ENCODE measurements around the gene COL23A1.

DNA sequence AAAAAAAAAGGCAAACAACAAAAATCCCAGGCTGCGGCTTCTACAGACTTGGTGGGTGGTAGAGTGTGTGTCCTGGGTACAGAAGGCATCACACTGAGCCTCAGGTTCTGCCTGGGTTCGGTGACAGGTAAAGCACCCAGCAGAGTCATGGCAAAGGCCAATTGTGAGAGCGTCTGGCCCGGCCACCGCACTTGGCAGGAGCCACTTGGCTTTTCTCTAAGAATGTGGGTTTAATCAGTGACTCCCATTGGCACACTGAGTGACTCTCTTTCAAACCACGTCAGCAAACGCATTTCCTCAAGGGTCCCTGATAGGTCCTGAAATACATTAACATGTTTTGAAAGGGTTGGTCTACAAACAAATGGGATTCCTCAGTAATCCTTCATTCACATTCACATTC is 17.0 kb downstream of the COL23A1 start:
- TF ChIP-seq, protein P1, sequence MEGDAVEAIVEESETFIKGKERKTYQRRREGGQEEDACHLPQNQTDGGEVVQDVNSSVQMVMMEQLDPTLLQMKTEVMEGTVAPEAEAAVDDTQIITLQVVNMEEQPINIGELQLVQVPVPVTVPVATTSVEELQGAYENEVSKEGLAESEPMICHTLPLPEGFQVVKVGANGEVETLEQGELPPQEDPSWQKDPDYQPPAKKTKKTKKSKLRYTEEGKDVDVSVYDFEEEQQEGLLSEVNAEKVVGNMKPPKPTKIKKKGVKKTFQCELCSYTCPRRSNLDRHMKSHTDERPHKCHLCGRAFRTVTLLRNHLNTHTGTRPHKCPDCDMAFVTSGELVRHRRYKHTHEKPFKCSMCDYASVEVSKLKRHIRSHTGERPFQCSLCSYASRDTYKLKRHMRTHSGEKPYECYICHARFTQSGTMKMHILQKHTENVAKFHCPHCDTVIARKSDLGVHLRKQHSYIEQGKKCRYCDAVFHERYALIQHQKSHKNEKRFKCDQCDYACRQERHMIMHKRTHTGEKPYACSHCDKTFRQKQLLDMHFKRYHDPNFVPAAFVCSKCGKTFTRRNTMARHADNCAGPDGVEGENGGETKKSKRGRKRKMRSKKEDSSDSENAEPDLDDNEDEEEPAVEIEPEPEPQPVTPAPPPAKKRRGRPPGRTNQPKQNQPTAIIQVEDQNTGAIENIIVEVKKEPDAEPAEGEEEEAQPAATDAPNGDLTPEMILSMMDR (IDR thresholded peaks at IDR 0.05), result no peak
- TF ChIP-seq EZH2 (IDR thresholded peaks at IDR 0.05; ENCODE audit: borderline replicate concordance, insufficient read depth, low read depth, low read length, poor library complexity, severe bottlenecking), result no peak

Measured in B cell (primary cell).